ENCODE measurements around the gene ABCA5. TPM values are rescaled to one million over a fixed set of nuclear protein-coding genes. Genes with fewer than 3 reads are reported as not detected.
A peak's percentile ranks its signal among the peaks of the same experiment; 100 is the strongest.

ABCA5 gene, protein sequence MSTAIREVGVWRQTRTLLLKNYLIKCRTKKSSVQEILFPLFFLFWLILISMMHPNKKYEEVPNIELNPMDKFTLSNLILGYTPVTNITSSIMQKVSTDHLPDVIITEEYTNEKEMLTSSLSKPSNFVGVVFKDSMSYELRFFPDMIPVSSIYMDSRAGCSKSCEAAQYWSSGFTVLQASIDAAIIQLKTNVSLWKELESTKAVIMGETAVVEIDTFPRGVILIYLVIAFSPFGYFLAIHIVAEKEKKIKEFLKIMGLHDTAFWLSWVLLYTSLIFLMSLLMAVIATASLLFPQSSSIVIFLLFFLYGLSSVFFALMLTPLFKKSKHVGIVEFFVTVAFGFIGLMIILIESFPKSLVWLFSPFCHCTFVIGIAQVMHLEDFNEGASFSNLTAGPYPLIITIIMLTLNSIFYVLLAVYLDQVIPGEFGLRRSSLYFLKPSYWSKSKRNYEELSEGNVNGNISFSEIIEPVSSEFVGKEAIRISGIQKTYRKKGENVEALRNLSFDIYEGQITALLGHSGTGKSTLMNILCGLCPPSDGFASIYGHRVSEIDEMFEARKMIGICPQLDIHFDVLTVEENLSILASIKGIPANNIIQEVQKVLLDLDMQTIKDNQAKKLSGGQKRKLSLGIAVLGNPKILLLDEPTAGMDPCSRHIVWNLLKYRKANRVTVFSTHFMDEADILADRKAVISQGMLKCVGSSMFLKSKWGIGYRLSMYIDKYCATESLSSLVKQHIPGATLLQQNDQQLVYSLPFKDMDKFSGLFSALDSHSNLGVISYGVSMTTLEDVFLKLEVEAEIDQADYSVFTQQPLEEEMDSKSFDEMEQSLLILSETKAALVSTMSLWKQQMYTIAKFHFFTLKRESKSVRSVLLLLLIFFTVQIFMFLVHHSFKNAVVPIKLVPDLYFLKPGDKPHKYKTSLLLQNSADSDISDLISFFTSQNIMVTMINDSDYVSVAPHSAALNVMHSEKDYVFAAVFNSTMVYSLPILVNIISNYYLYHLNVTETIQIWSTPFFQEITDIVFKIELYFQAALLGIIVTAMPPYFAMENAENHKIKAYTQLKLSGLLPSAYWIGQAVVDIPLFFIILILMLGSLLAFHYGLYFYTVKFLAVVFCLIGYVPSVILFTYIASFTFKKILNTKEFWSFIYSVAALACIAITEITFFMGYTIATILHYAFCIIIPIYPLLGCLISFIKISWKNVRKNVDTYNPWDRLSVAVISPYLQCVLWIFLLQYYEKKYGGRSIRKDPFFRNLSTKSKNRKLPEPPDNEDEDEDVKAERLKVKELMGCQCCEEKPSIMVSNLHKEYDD (N-terminal part only)
- 10 to 100 TPM; 19.0 to 21.9 TPM for total RNA-seq

DNA sequence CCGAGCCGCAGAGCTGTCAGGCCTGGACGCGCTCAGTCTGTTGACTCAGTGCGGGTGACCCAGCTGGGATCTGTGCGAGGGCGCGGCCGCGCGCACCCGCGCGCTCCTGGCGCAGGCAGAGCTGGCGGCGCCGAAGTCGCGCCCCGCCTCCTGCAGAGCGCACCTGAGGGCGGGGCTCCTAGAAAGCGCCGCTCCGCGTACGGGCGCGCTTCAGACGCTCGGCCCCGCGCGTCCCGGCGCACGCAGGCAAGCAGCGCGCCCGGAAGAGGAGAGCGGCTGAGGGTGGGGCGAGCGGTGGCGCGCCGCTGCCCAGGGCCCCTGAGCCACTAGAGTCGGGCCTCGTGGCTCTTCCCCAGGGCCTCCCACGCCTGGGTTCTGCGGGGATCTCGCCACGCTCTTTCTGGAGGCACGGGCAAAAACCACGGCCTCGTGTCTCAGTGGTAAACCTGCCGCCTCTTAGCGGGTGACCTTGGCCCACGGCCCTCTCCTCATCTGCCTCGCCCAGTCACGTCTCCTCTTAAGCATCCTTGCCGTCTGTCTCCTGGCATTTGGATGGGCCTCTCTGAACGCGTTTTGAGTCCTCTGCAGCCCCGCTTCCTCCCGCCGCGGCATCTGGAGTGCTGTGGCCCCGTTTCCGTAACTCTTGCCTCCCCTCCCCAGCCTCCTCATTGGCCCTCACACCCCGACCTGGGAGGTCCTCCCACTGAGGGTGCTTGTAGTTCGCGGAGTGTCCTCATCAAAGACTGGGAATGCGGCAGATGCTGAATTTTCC lies at the start of gene ABCA5:
Gene ABCA5, minus strand, starts transcription at position 74 of the 772 bp plus-strand sequence. CDS start 12,718 bp downstream, outside the sequence.
- peak within 1 kb of the TSS; percentile 98 for H3K4me3 Mint-ChIP-seq
- peak within 1 kb of the TSS; percentile 99 for H3K27ac Mint-ChIP-seq
- POLR2A ChIA-PET: no interaction called here
- peaks cover 34% of the 10 kb centered on the region for H3K4me1 Mint-ChIP-seq
- DNase-seq: peak; percentile 85
- CTCF ChIA-PET: interaction anchor here (0.6 to 1.2 kb wide), 3 partner anchors 8 to 242 kb away, joined by 3 to 4 read pairs (median 3); no protein-coding TSS in a partner anchor
- peaks cover 4% of the 10 kb centered on the region for H3K9me3 Mint-ChIP-seq
- peaks cover 8% of the 10 kb centered on the region for H3K36me3 Mint-ChIP-seq (ENCODE audit: low read depth)
- peaks cover 13% of the 10 kb centered on the region for H3K27me3 Mint-ChIP-seq

DNA sequence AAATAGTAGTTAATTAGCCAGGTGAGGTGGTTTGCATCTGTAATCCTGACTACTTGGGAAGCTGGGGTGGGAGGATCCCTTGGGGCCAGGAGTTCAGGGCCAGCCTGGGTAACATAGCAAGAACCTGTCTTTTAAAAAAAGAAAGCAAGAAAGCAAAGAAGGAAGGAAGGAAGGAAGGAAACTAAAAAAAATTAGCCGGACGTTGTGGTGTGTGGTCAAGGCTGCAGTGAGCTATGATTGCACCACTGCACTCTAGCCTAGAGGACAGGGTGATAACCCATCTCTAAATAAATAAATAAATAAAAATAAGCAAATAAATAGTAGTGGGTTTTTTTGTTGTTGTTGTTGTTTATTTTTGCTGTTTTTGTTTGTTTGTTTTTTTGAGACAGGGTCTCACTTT lies 48.3 kb upstream of the ABCA5 start:
- CTCF ChIA-PET: interaction anchor here (0.6 kb wide), 1 partner anchor 10 kb away, joined by 3 read pairs; no protein-coding TSS in a partner anchor
- H3K36me3 Mint-ChIP-seq (ENCODE audit: low read depth): no peaks in the 10 kb centered on the region

DNA sequence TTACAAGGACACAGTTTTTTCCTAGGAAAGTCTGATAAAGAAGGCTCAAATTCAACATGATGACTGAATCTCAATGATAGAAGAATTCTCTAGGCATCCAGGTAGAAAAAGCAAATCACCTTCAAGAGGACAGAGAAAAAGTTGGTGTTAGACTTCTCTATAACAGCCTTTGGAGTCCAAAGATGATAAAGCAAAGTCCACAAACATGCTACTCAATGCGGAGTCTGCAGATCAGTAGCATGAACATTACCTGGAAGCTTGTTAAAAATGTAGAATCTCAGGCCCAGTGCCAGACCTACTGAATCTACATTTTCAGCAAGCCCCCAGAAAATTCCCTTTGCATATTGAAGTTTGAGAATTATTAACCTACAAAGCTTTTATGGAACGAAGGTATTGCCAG lies 46.1 kb upstream of the ABCA5 start:
- H3K9me3 Mint-ChIP-seq: no peaks in the 10 kb centered on the region
- peaks cover 2% of the 10 kb centered on the region for H3K27me3 Mint-ChIP-seq
- ChIA-PET POLR2A (no interaction called here), CTCF (interaction anchor here (0.6 kb wide), 1 partner anchor 63 kb away, joined by 3 read pairs; no protein-coding TSS in a partner anchor)
- H3K4me3 Mint-ChIP-seq: no peak overlapping the region
- peaks cover 2% of the 10 kb centered on the region for H3K4me1 Mint-ChIP-seq
- no peaks in the 10 kb centered on the region for H3K36me3 Mint-ChIP-seq (ENCODE audit: low read depth)
- no peak for DNase-seq
- no peak overlapping the region for H3K27ac Mint-ChIP-seq

More for the DNA sequence above, 48.3 kb upstream of the ABCA5 start:
- Mint-ChIP-seq H3K4me1 (peaks cover 2% of the 10 kb centered on the region), H3K9me3 (no peaks in the 10 kb centered on the region), H3K27me3 (peaks cover 2% of the 10 kb centered on the region), H3K27ac (no peak overlapping the region), H3K4me3 (no peak overlapping the region)
- POLR2A ChIA-PET: no interaction called here
- no peak for DNase-seq

DNA sequence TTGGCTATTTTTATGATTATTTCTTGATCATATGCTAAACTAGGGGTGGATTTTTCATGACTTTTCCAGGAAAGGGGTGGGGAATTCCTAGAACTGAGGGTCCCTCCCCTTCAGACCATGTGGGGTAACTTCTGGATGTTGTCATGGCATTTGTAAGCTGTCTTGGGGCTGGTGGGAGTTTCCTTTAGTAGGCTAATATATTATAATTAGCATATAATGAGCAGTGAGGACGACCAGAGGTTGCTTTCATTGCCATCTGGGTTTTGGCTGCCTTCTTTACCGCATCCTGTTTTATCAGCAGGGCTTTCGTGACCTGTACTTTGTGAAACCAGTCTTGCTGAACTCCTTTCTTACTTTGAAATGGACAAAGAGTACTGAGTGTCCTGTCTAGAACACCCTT lies 40.4 kb upstream of the ABCA5 start:
- H3K9me3 Mint-ChIP-seq: no peaks in the 10 kb centered on the region
- POLR2A ChIA-PET: no interaction called here
- H3K36me3 Mint-ChIP-seq (ENCODE audit: low read depth): no peaks in the 10 kb centered on the region
- no peak overlapping the region for H3K27ac Mint-ChIP-seq
- H3K4me1 Mint-ChIP-seq: peaks cover 7% of the 10 kb centered on the region
- CTCF ChIA-PET: no interaction called here
- no peak overlapping the region for H3K4me3 Mint-ChIP-seq
- no peak for DNase-seq
- peaks cover 2% of the 10 kb centered on the region for H3K27me3 Mint-ChIP-seq

DNA sequence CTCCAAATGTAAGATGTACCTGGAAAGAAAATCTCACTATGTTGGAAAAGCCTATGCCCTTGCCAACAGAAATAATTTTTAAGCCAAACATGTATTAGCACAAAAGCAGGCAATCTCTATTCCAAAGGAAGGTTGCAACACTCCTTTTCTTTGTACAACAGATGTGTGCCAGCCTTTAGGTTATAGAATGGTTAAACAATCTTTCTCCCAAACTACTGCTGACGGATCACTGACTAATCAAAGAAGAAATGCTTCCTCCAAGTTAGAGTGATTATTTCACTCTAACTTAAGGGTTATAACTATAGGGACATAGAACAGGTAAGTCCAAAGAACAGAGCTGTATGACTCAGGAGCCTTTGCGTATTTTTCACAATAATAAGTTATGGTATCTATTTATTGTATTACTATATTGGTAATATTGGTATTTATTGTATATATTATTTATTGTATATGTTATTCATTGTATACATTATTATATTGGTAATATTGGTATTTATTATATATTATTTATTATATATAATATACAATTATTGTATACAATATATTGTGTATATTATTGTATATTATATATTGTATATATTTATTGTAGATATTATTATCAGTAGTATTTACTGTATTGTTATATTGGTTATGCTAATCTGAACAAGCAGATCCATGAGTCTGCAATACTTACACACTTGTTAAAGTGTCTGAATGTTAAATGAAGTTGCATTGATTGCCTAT lies 36.7 kb upstream of the ABCA5 start:
- H3K4me1 Mint-ChIP-seq: peaks cover 7% of the 10 kb centered on the region
- no peak overlapping the region for H3K27ac Mint-ChIP-seq
- H3K9me3 Mint-ChIP-seq: no peaks in the 10 kb centered on the region
- ChIA-PET CTCF (no interaction called here), POLR2A (no interaction called here)
- H3K4me3 Mint-ChIP-seq: no peak overlapping the region
- H3K27me3 Mint-ChIP-seq: peaks cover 2% of the 10 kb centered on the region
- DNase-seq: no peak
- no peaks in the 10 kb centered on the region for H3K36me3 Mint-ChIP-seq (ENCODE audit: low read depth)

DNA sequence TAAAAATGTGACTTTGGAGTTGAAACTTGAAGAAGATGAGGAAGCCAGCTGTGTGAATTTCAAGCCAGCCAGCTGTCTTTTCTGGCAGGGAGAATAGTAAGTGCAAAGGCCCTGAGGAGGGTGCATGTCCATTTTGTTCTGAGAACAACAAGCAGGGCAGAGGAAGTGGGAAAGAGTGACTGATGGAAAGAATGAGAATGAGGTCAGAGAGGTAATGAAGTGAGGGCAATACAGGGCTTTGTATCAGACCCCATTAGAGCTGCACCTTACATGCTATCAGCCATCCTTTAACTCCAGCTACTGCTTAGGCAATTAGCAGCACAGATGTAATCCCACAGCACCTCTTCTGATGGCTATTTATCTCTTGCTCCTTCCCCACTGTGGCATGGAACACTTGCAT lies 34.2 kb upstream of the ABCA5 start:
- H3K4me3 Mint-ChIP-seq: no peak overlapping the region
- ChIA-PET POLR2A (no interaction called here), CTCF (interaction anchor here (0.7 kb wide), 1 partner anchor 234 kb away, joined by 4 read pairs; no protein-coding TSS in a partner anchor)
- no peaks in the 10 kb centered on the region for H3K4me1 Mint-ChIP-seq
- H3K27ac Mint-ChIP-seq: no peak overlapping the region
- no peaks in the 10 kb centered on the region for H3K36me3 Mint-ChIP-seq (ENCODE audit: low read depth)
- DNase-seq: no peak
- H3K27me3 Mint-ChIP-seq: peaks cover 2% of the 10 kb centered on the region
- no peaks in the 10 kb centered on the region for H3K9me3 Mint-ChIP-seq

DNA sequence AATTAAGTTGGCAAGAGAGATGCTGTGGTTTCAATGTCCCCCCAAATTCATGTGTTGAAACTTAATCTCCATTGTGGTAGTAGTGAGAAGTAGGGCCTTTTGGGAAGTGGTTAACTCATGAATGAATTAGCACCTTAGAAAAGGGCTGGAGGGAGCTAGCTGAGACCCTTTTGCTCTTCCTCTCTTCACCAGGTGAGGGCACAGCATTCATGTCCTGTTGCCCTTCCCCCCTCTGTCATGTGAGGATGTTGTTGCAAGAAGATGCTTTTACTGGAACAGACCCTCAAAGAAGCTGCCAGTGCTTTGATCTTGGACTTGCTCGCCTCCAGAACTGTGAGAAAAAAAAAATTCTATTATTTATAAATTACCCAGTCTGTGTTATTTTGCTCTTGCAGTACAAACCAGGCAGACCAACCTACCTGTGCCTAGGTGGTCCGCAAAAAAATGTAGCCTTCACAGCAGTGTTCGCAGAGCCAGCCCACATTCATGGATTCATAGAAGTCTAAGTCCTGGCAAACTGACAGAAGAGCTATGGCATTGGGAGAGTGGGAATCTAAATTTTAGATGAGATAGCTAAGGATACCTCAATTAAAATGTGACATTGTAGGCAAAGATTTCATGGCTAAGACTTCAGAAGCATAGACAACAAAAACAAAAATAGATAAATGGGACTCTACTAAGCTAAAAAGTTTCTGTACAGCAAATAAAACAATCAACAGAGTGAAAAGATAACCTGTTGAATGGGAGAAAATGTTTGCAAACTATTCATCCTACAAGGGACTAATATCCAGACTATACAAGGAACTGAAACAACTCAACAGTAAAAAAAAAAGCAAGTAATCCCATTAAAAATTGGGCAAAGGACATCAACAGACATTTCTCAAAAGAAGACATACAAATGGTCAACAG lies 32.0 kb upstream of the ABCA5 start:
- peaks cover 11% of the 10 kb centered on the region for H3K27me3 Mint-ChIP-seq
- no peaks in the 10 kb centered on the region for H3K9me3 Mint-ChIP-seq
- H3K4me1 Mint-ChIP-seq: no peaks in the 10 kb centered on the region
- H3K4me3 Mint-ChIP-seq: no peak overlapping the region
- peak; percentile 11 for DNase-seq
- CTCF ChIA-PET: interaction anchor here (1.0 kb wide), 1 partner anchor 9 kb away, joined by 3 read pairs; no protein-coding TSS in a partner anchor
- no peaks in the 10 kb centered on the region for H3K36me3 Mint-ChIP-seq (ENCODE audit: low read depth)
- POLR2A ChIA-PET: no interaction called here
- H3K27ac Mint-ChIP-seq: no peak overlapping the region

DNA sequence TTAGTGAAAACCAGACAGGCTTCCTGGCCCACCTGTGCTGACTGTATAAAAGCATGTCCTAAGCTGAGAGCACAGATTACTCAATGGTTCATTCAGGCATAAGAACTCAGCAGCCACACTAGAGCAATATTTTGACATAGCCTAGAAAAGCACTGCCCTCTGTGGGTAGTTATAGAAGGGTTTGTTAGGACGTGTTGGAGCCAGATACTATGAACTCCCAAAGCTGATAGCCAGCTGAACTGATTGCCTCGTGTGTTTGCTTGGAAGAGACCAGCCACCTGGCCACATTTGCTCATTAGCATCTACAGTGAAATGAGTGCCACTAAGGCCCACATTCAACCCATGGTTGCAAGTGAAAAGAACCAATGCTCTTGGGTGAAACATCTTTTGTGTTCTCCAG lies 30.8 kb upstream of the ABCA5 start:
- CTCF ChIA-PET: no interaction called here
- H3K4me3 Mint-ChIP-seq: no peak overlapping the region

DNA sequence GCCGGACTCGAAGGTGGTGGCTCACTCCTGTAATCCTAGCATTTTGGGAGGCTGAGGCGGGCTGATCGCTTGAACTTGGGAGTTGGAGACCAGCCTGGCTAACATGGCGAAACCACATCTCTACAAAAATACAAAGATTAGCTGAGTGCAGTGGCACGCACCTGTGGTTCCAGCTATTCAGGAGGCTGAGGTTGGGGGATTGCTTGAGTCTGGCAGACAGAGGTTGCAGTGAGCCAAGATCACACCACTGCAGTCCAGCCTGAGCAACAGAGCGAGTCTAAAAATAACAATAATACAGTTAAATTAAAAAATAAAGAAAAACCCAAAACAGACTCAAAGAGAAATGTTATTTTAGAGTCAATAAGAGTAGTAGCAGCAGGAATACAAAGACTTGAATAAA lies 29.7 kb upstream of the ABCA5 start:
- DNase-seq: no peak
- CTCF ChIA-PET: interaction anchor here (0.6 kb wide), 1 partner anchor 860 kb away, joined by 5 read pairs; no protein-coding TSS in a partner anchor

More for the DNA sequence above, 30.8 kb upstream of the ABCA5 start:
- Mint-ChIP-seq H3K27me3 (peaks cover 16% of the 10 kb centered on the region), H3K9me3 (no peaks in the 10 kb centered on the region), H3K4me1 (no peaks in the 10 kb centered on the region), H3K36me3 (ENCODE audit: low read depth) (no peaks in the 10 kb centered on the region), H3K27ac (no peak overlapping the region)
- no peak for DNase-seq
- POLR2A ChIA-PET: no interaction called here

DNA sequence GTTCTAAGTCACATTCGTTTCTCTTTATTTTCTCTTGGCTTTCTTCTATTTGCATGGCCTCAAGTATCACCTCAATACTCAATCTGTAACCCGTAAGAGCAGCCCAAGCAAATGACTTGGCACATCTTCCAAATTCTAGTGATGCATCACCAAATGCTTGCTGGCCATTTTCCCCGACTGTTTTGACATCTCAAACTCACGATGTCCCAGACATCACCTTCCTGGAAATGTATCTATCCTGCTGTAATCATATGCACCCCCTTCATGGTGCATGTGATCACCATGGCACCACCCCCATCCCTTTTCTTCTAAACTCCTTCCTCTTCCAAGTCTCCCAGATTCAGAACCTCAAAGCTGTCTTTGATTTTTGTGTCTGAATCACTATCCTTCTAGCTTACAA lies 24.0 kb upstream of the ABCA5 start:
- POLR2A ChIA-PET: no interaction called here

More for the DNA sequence above, 29.7 kb upstream of the ABCA5 start:
- Mint-ChIP-seq H3K27me3 (peaks cover 24% of the 10 kb centered on the region), H3K27ac (no peak overlapping the region), H3K9me3 (no peaks in the 10 kb centered on the region), H3K4me1 (no peaks in the 10 kb centered on the region), H3K36me3 (ENCODE audit: low read depth) (no peaks in the 10 kb centered on the region), H3K4me3 (no peak overlapping the region)
- POLR2A ChIA-PET: no interaction called here

DNA sequence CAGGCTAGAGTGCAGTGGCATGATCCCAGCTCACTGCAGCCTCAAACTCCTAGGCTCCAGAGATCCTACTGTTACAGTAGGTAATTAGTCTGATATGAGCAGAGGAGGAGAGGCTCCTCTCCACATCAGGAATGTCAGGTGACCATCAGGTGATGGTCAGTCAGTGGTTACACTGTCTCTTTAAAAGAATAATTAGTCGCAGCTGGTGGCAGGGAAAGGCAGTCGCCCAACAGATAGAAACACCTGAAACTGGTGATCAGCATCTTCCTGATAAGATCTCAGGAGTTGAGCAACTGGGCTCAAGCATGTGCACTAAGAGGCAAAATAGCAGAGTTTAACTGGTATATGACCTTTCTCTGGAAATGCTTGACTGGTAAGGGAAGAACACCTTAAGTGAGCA lies 21.5 kb upstream of the ABCA5 start:
- Mint-ChIP-seq H3K36me3 (ENCODE audit: low read depth) (no peaks in the 10 kb centered on the region), H3K9me3 (no peaks in the 10 kb centered on the region), H3K27ac (no peak overlapping the region), H3K4me3 (no peak overlapping the region), H3K4me1 (no peaks in the 10 kb centered on the region), H3K27me3 (peaks cover 21% of the 10 kb centered on the region)
- DNase-seq: no peak
- ChIA-PET POLR2A (no interaction called here), CTCF (no interaction called here)

More for the DNA sequence above, 24.0 kb upstream of the ABCA5 start:
- no peak for DNase-seq
- Mint-ChIP-seq H3K4me3 (no peak overlapping the region), H3K27ac (no peak overlapping the region), H3K36me3 (ENCODE audit: low read depth) (no peaks in the 10 kb centered on the region), H3K4me1 (no peaks in the 10 kb centered on the region), H3K27me3 (peaks cover 30% of the 10 kb centered on the region), H3K9me3 (no peaks in the 10 kb centered on the region)
- CTCF ChIA-PET: no interaction called here

Measured in activated CD4-positive, alpha-beta T cell treated with anti-CD3 and anti-CD28 coated beads, Interleukin-2, amount 10 ng/mL, durations not matched to agents 7 days and 5 days (primary cell).